H1 (cell line): ENCODE results near the gene HDC. TPM values are rescaled to one million over a fixed set of nuclear protein-coding genes. Genes with fewer than 3 reads are reported as not detected.

Source experiments
- CTCF ChIA-PET: fragments of 300-600 bp; sonication (Branson Sonifier 250); formaldehyde crosslinking; loops from one replicate; lab custom pipeline; 2021; ENCODE audit not compliant: partially characterized antibody; lab: Charles Lee
- POLR2A ChIA-PET: fragments of 300-600 bp; sonication (Branson Sonifier 250); formaldehyde crosslinking; loops from one replicate; lab custom pipeline; 2021; ENCODE audit warnings: inconsistent platforms; ENCODE audit not compliant: partially characterized antibody; lab: Charles Lee
- DNase-seq, 2 experiments: peaks; one replicate each; pipeline versions ENCODE4 v3.0.0 to v3.0.0-alpha.2; 2010 to 2022; ENCODE audit warnings: low spot score in 2 of 2, low read depth in 1 of 2, mixed read lengths in 1 of 2
- FAIRE-seq: peaks from 2 replicates; lab custom pipeline; 2011; peaks lifted over from hg19 to GRCh38; lab: Jason Lieb, UNC
- H2AFZ ChIP-seq: 2 replicates; pipeline ENCODE4 v1.8.1; 2012; ENCODE audit warnings: low read length, inconsistent platforms
- H2AK5ac ChIP-seq: 2 replicates; pipeline ENCODE4 v1.6.1; 2013; ENCODE audit warnings: low read depth, low read length
- H2BK120ac ChIP-seq: replicated peaks from 2 replicates; pipeline ENCODE3; 2013; ENCODE audit warnings: low read depth, low read length, inconsistent platforms
- H2BK12ac ChIP-seq: 2 replicates; pipeline ENCODE4 v1.6.1; 2013; ENCODE audit warnings: low read depth, low read length
- H2BK15ac ChIP-seq: 2 replicates; pipeline ENCODE4 v1.6.1; 2013; ENCODE audit warnings: low read length
- H2BK20ac ChIP-seq: 2 replicates; pipeline ENCODE4 v1.6.1; 2013; ENCODE audit warnings: low read length
- H2BK5ac ChIP-seq: 2 replicates; pipeline ENCODE4 v1.6.1; 2013; ENCODE audit warnings: low read depth, low read length
- H3K14ac ChIP-seq: 2 replicates; pipeline ENCODE4 v1.6.1; 2013; ENCODE audit warnings: inconsistent platforms; ENCODE audit not compliant: insufficient read length
- H3K18ac ChIP-seq: 2 replicates; pipeline ENCODE4 v1.6.1; 2013; ENCODE audit warnings: low read length; ENCODE audit errors: extremely low read depth
- H3K23ac ChIP-seq: 2 replicates; pipeline ENCODE4 v1.6.1; 2013; ENCODE audit warnings: inconsistent platforms; ENCODE audit not compliant: insufficient read length
- H3K23me2 ChIP-seq: 2 replicates; pipeline ENCODE4 v1.6.1; 2013; ENCODE audit warnings: low read depth, low read length
- H3K27ac ChIP-seq: 2 replicates; pipeline ENCODE4 v1.6.1; 2011; ENCODE audit warnings: low read depth, low read length, inconsistent platforms
- H3K27me3 ChIP-seq, 4 experiments: replicated peaks in 1 of 4; 1 replicate in 1 of 4; 2 replicates in 3 of 4; pipeline versions ENCODE4 v1.6.1 to v1.8.1; 2011 to 2013; ENCODE audit warnings: low read length in 3 of 4, mild to moderate bottlenecking in 3 of 4, inconsistent platforms in 2 of 4, mixed read lengths in 2 of 4, moderate library complexity in 1 of 4; ENCODE audit not compliant: control insufficient read depth in 3 of 4, insufficient read depth in 3 of 4; ENCODE audit errors: extremely low read depth in 1 of 4
- H3K36me3 ChIP-seq, 4 experiments: 2 replicates each; pipeline versions ENCODE4 v1.6.1 to v1.8.1; 2011 to 2013; ENCODE audit warnings: mild to moderate bottlenecking in 4 of 4, low read length in 3 of 4, moderate library complexity in 2 of 4, control low read depth in 1 of 4, inconsistent platforms in 1 of 4; ENCODE audit not compliant: insufficient read depth in 4 of 4, control insufficient read depth in 2 of 4
- H3K4ac ChIP-seq: replicated peaks from 2 replicates; pipeline ENCODE3; 2013; ENCODE audit warnings: low read length, low read depth, mixed read lengths, inconsistent platforms; ENCODE audit not compliant: insufficient read length
- H3K4me1 ChIP-seq, 4 experiments: replicated peaks in 1 of 4; 1 replicate in 1 of 4; 2 replicates in 3 of 4; pipeline versions ENCODE4 v1.6.1 to v1.8.1; 2011 to 2013; ENCODE audit warnings: low read length in 3 of 4, inconsistent platforms in 2 of 4, mixed read lengths in 1 of 4; ENCODE audit not compliant: insufficient read depth in 4 of 4, control insufficient read depth in 3 of 4
- H3K4me2 ChIP-seq, 2 experiments: 2 replicates each; pipeline versions ENCODE4 v1.6.1 to v1.8.1; 2011 to 2013; ENCODE audit warnings: low read depth in 2 of 2, low read length in 2 of 2, control low read depth in 1 of 2, inconsistent platforms in 1 of 2, mild to moderate bottlenecking in 1 of 2; ENCODE audit not compliant: insufficient read depth in 1 of 2
- H3K4me3 ChIP-seq, 4 experiments: fragments of 200-600, 300-600 bp in 1 of 4; sonication (generic), shearing (Covaris generic), sonication (Bioruptor Twin) in 1 of 4; 2 replicates each; pipeline versions ENCODE4 v1.5.1 to v1.8.1; 2011 to 2016; ENCODE audit warnings: low read length in 4 of 4, low read depth in 3 of 4, control low read depth in 2 of 4, inconsistent platforms in 2 of 4, mild to moderate bottlenecking in 2 of 4, mixed read lengths in 1 of 4, moderate library complexity in 1 of 4; ENCODE audit not compliant: insufficient read depth in 2 of 4; ENCODE audit errors: extremely low read depth in 1 of 4
- H3K56ac ChIP-seq: replicated peaks from 2 replicates; pipeline ENCODE3; 2013; ENCODE audit warnings: low read depth, mild to moderate bottlenecking, mixed read lengths, low read length, inconsistent platforms; ENCODE audit not compliant: insufficient read length
- H3K79me1 ChIP-seq: 2 replicates; pipeline ENCODE4 v1.6.1; 2013; ENCODE audit warnings: low read depth, low read length, control low read depth
- H3K79me2 ChIP-seq, 2 experiments: 2 replicates each; pipeline versions ENCODE4 v1.6.1 to v1.8.1; 2012 to 2013; ENCODE audit warnings: low read length in 2 of 2, mild to moderate bottlenecking in 2 of 2, inconsistent platforms in 1 of 2; ENCODE audit not compliant: insufficient read depth in 2 of 2, control insufficient read depth in 1 of 2
- H3K9ac ChIP-seq, 4 experiments: replicated peaks in 1 of 4; 1 replicate in 1 of 4; 2 replicates in 3 of 4; pipeline versions ENCODE4 v1.6.1 to v1.8.1; 2011 to 2013; ENCODE audit warnings: low read depth in 3 of 4, low read length in 3 of 4, control low read depth in 2 of 4, mild to moderate bottlenecking in 2 of 4, moderate library complexity in 2 of 4, inconsistent platforms in 1 of 4; ENCODE audit errors: extremely low read depth in 1 of 4
- H3K9me3 ChIP-seq, 2 experiments: 2 replicates each; pipeline versions ENCODE4 v1.6.1 to v1.8.1; 2012 to 2013; ENCODE audit warnings: mild to moderate bottlenecking in 2 of 2, moderate library complexity in 2 of 2, control low read depth in 1 of 2, inconsistent platforms in 1 of 2, low read depth in 1 of 2, low read length in 1 of 2, mixed read lengths in 1 of 2; ENCODE audit not compliant: insufficient read depth in 2 of 2
- H4K20me1 ChIP-seq, 2 experiments: replicated peaks in 1 of 2; 2 replicates each; pipeline versions ENCODE3 to v1.8.1; 2011 to 2013; ENCODE audit warnings: inconsistent platforms in 2 of 2, low read length in 2 of 2, mild to moderate bottlenecking in 1 of 2; ENCODE audit not compliant: insufficient read depth in 2 of 2, control insufficient read depth in 1 of 2
- H4K5ac ChIP-seq: 2 replicates; pipeline ENCODE4 v1.6.1; 2013; ENCODE audit warnings: low read length, low read depth, mixed read lengths, inconsistent platforms; ENCODE audit not compliant: insufficient read length
- H4K8ac ChIP-seq: 2 replicates; pipeline ENCODE4 v1.8.0; 2013; ENCODE audit warnings: mild to moderate bottlenecking, moderate library complexity, low read length, inconsistent platforms; ENCODE audit not compliant: insufficient read depth; ENCODE audit errors: extremely low read depth
- H4K91ac ChIP-seq: replicated peaks from 2 replicates; pipeline ENCODE3; 2013; ENCODE audit warnings: low read length, mixed read lengths, inconsistent platforms; ENCODE audit not compliant: insufficient read length
- CBX8 ChIP-seq: fragments of 300-800, 300-1000 bp; sonication (generic); IDR thresholded peaks from 2 replicates; pipeline ENCODE4 v1.7.1; 2016; ENCODE audit warnings: low read depth, low read length, borderline replicate concordance
- KDM1A ChIP-seq: fragments of 200-600, 300-600 bp; sonication (generic); IDR thresholded peaks from 2 replicates; pipeline ENCODE4 v1.7.1; 2016; ENCODE audit warnings: mild to moderate bottlenecking, low read length, borderline replicate concordance
- KDM4A ChIP-seq: IDR thresholded peaks from one replicate; pipeline ENCODE4 v1.7.1; 2012; ENCODE audit warnings: low read depth, mild to moderate bottlenecking, moderate library complexity, low read length, inconsistent platforms; ENCODE audit not compliant: severe bottlenecking
- ZNF274 ChIP-seq: IDR thresholded peaks from 2 replicates; pipeline ENCODE4 v1.7.0; 2012; ENCODE audit warnings: low read length, borderline replicate concordance; ENCODE audit errors: extremely low read depth
- WGBS, 2 experiments: shearing (Covaris generic) in 1 of 2; methylation state at CpG; one replicate each; pipeline versions ENCODE4 v1.1.6 to v1.1.7; 2013 to 2015; ENCODE audit warnings: low lambda C conversion rate in 2 of 2, mixed read lengths in 2 of 2, inconsistent platforms in 1 of 2, low coverage in 1 of 2, missing lambda C conversion rate in 1 of 2; ENCODE audit not compliant: insufficient replicate concordance in 2 of 2, insufficient coverage in 1 of 2, insufficient read length in 1 of 2; ENCODE audit errors: extremely low coverage in 1 of 2, missing lambda C conversion rate in 1 of 2; 5-methylcytosine and 5-hydroxymethylcytosine counted together
- polyA plus RNA-seq, 7 experiments: library from polyadenylated mRNA; depleted of rRNA in 3 of 7; stranded (reverse) in 5 of 7; unstranded in 2 of 7; fragments of >200 nt in 5 of 7; fragments of 200-250 nt in 2 of 7; gene quantifications; 1 replicate in 5 of 7; 2 replicates in 1 of 7; 4 replicates in 1 of 7; pipeline versions ENCODE4 v1.2.1 to v1.2.3, GENCODE V29; 2011 to 2013; ENCODE audit warnings: missing spikeins in 2 of 7, mixed read lengths in 2 of 7
- total RNA-seq: library from RNA; stranded (reverse); fragmentation: NEBNext Ultra II Directional; extraction: Animal tissue kit (Norgen Biotek cat#: 25700); gene quantifications from 2 replicates; pipeline ENCODE4 v1.2.1, GENCODE V29; 2021
- TF ChIP-seq, protein P1 (sequence below): IDR thresholded peaks from 2 replicates; pipeline ENCODE4 v1.6.1; 2012; ENCODE audit warnings: inconsistent platforms

The HDC gene
- total and polyA plus RNA-seq, 2 of the 8 experiments (the other 6 are each of a cell fraction or from before 2014, with no cell fraction given), result 0.20 to 0.22 TPM

DNA sequence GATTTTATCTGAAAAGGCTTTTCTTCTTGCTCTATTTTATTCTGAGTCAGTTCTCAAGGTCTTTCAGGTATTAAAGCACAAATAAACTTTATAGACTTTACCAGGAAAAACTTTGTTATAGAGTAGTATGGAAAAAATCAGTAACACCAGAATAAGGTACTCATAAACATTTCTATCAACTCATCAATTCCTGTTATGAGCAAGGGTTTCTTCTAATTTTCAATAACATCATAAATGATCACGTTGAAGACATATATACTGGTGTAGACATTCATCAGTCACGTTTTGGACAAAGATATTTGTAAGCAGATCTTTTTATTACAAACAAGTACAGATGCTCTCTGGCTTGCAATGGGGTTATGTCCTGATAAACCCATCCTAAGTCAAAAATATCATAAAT, 9.6 kb upstream of the HDC start:
- no peak overlapping the region for H4K8ac ChIP-seq
- no peaks in the 10 kb centered on the region for H3K79me2 ChIP-seq
- DNase-seq (no peak), FAIRE-seq (no peak)
- no peak overlapping the region for H3K9ac ChIP-seq
- H3K27me3 ChIP-seq, result no peaks in the 10 kb centered on the region
- no peak overlapping the region for H4K91ac ChIP-seq
- no peak overlapping the region for H3K4me3 ChIP-seq
- H2BK15ac ChIP-seq, result no peak overlapping the region
- H3K4me2 ChIP-seq, result no peak overlapping the region
- no peak overlapping the region for H3K56ac ChIP-seq
- H2BK12ac ChIP-seq, result no peak overlapping the region
- TF ChIP-seq KDM1A, result no peak
- TF ChIP-seq, protein P1, sequence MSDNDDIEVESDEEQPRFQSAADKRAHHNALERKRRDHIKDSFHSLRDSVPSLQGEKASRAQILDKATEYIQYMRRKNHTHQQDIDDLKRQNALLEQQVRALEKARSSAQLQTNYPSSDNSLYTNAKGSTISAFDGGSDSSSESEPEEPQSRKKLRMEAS, result no peak
- no peak for TF ChIP-seq CBX8
- no peak for TF ChIP-seq ZNF274
- TF ChIP-seq KDM4A, result no peak
- H2BK120ac ChIP-seq, result no peak overlapping the region
- no peak overlapping the region for H2BK20ac ChIP-seq
- CTCF ChIA-PET, result interaction anchor here (0.6 kb wide), 1 partner anchor 841 kb away, joined by 3 read pairs; no protein-coding TSS in a partner anchor
- H2AFZ ChIP-seq, result no peak overlapping the region
- no peaks in the 10 kb centered on the region for H3K4me1 ChIP-seq
- H4K5ac ChIP-seq, result no peak overlapping the region
- H3K27ac ChIP-seq, result no peak overlapping the region
- H3K79me1 ChIP-seq, result no peaks in the 10 kb centered on the region
- no peak overlapping the region for H3K14ac ChIP-seq
- H3K36me3 ChIP-seq, result peaks cover 0 to 2% (median 0%) of the 10 kb centered on the region in 4 experiments; a peak in 1 of 8 replicates
- no peak overlapping the region for H3K4ac ChIP-seq
- H3K9me3 ChIP-seq, result no peaks in the 10 kb centered on the region
- WGBS, 2 experiments, result 69% methylated on average over 2 of the region's 2 CpGs; no CpG with 5 or more reads in 1 of the 2 experiments
- POLR2A ChIA-PET, result no interaction called here
- no peak overlapping the region for H2AK5ac ChIP-seq
- H3K18ac ChIP-seq, result no peak overlapping the region
- H3K23me2 ChIP-seq, result no peaks in the 10 kb centered on the region; the same call in 1 of the 2 replicates
- H4K20me1 ChIP-seq, result no peaks in the 10 kb centered on the region
- H2BK5ac ChIP-seq, result no peak overlapping the region
- H3K23ac ChIP-seq, result no peak overlapping the region
